Left lung (tissue), 10 donors: ENCODE measurements around the gene IL17F. TPM values are rescaled to one million over a fixed set of nuclear protein-coding genes. Genes with fewer than 3 reads are reported as not detected.

ENCODE experiments used
- ATAC-seq: fragments of 200-7000 bp; cut with Tn5 transposase; one replicate; pipeline ENCODE4 v1.9.1; 2020; ENCODE audit warnings: moderate library complexity
- DNase-seq, 4 donors: peaks; one replicate each; pipeline ENCODE4 v3.0.0-alpha.2; 2013 to 2020
- H3K27ac ChIP-seq, 2 donors: fragments of 200-600 bp; sonication (generic) in 1 of 2; one replicate each; pipeline versions ENCODE4 v1.5.0 to v1.8.0; 2020 to 2021
- H3K27me3 ChIP-seq, 2 donors: fragments of 200-600 bp; sonication (generic) in 1 of 2; one replicate each; pipeline versions ENCODE4 v1.5.0 to v1.8.0; 2020 to 2021
- H3K36me3 ChIP-seq, 2 donors: fragments of 200-600 bp; sonication (generic) in 1 of 2; one replicate each; pipeline versions ENCODE4 v1.5.0 to v1.8.0; 2020 to 2021
- H3K4me1 ChIP-seq, 2 donors: fragments of 200-600 bp; one replicate each; pipeline ENCODE4 v1.8.0; 2021
- H3K4me3 ChIP-seq, 2 donors: fragments of 200-600 bp; sonication (generic) in 1 of 2; one replicate each; pipeline versions ENCODE4 v1.5.0 to v1.8.0; 2020 to 2021; ENCODE audit warnings: mild to moderate bottlenecking in 1 of 2
- H3K9me3 ChIP-seq, 2 donors: fragments of 200-600 bp; sonication (generic) in 1 of 2; one replicate each; pipeline versions ENCODE4 v1.5.0 to v1.8.0; 2020 to 2021
- CTCF ChIP-seq, 2 donors: fragments of 200-600 bp; sonication (generic) in 1 of 2; IDR thresholded peaks; one replicate each; pipeline versions ENCODE4 v1.5.0 to v1.8.0; 2021; ENCODE audit warnings: antibody characterized with exemption in 2 of 2
- intact Hi-C, 2 donors: fragments of 100-400 bp; cut with DNase I; formaldehyde crosslinking; loops; one replicate each; pipeline versions ENCODE4 v1.11.2 to v1.14.2; 2022
- polyA plus RNA-seq, 6 donors: library from polyadenylated mRNA; unstranded; fragments of 120-200 nt; gene quantifications; one replicate each; pipeline ENCODE4 v1.2.1, GENCODE V29; 2013; ENCODE audit not compliant: insufficient read length in 6 of 6
- total RNA-seq, 2 donors: library from RNA; stranded (reverse); fragmentation: NEBNext Ultra II Directional; extraction: Animal tissue kit (Norgen Biotek cat#: 25700); gene quantifications; one replicate each; pipeline ENCODE4 v1.2.1, GENCODE V29; 2021
- donor health status: DM: no; HTN: yes; CAD: no.
- donor health status: DM: no; HTN: no; CAD: no.

Gene IL17F
- total and polyA plus RNA-seq, 8 donors, result not detected

- H3K4me3 ChIP-seq, result no peak overlapping the region
- H3K4me1 ChIP-seq, result no peaks in the 10 kb centered on the region
- intact Hi-C loops, result no loop called here
- H3K9me3 ChIP-seq, result no peaks in the 10 kb centered on the region
- H3K36me3 ChIP-seq, result no peaks in the 10 kb centered on the region
- H3K27ac ChIP-seq, result no peak overlapping the region
- DNase-seq (peak in 1 of 4 donors; percentile 22), ATAC-seq (peak; percentile 88)
- TF ChIP-seq CTCF (IDR thresholded peaks at IDR 0.05), result peak; percentile 10 to 34
- no peaks in the 10 kb centered on the region for H3K27me3 ChIP-seq
Measured at GRCh38 chr6:52233975-52234823, 10.1 kb downstream of the IL17F start.

- H3K4me1 ChIP-seq, result no peaks in the 10 kb centered on the region
- DNase-seq (no peak), ATAC-seq (no peak)
- no peak overlapping the region for H3K27ac ChIP-seq
- no peaks in the 10 kb centered on the region for H3K36me3 ChIP-seq
- H3K27me3 ChIP-seq, result no peaks in the 10 kb centered on the region
- no peak overlapping the region for H3K4me3 ChIP-seq
- TF ChIP-seq CTCF (IDR thresholded peaks at IDR 0.05), result no peak
- H3K9me3 ChIP-seq, result no peaks in the 10 kb centered on the region
- intact Hi-C loops, result no loop called here
Measured at GRCh38 chr6:52233005-52233404, 11.3 kb downstream of the IL17F start.

DNA sequence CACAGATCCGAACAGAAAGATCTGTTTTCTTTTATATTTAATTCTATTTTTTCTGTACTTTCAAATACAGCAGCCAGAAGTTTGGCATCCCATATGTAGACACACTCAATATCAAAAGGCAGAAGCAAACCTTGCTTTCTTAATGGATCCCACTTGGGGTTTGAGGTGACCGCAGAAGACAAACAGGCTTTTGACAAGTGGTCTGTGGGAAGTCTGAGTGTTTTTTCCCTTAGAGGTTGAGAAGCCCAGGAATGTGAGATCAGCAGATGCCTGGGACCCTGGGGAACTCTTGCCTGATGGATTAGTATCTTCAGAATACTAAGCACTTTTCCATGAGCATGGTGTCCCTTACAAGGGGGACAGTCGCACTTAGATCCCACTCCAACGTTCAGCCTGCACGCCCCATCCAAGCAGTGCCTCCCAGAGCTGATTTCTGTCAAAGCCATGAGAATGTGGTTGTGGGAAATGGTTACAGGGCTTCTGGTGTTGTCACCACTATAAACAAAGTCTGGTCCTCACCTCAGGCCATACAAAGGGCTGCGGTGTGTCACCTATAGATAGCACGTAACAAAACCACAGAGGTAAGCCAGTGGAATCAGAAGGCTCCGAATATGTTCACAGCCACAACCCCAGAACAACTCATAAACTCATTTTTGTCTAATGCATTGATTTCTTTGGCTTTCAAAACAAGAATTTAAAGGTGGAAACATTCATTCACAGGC lies 12.7 kb downstream of the IL17F start:
- intact Hi-C loops, result no loop called here
- H3K27ac ChIP-seq, result no peak overlapping the region
- DNase-seq (no peak), ATAC-seq (no peak)
- H3K4me3 ChIP-seq, result no peak overlapping the region
- H3K27me3 ChIP-seq, result no peaks in the 10 kb centered on the region
- TF ChIP-seq CTCF (IDR thresholded peaks at IDR 0.05), result no peak
- H3K4me1 ChIP-seq, result no peaks in the 10 kb centered on the region
- H3K36me3 ChIP-seq, result no peaks in the 10 kb centered on the region
- no peaks in the 10 kb centered on the region for H3K9me3 ChIP-seq

DNA sequence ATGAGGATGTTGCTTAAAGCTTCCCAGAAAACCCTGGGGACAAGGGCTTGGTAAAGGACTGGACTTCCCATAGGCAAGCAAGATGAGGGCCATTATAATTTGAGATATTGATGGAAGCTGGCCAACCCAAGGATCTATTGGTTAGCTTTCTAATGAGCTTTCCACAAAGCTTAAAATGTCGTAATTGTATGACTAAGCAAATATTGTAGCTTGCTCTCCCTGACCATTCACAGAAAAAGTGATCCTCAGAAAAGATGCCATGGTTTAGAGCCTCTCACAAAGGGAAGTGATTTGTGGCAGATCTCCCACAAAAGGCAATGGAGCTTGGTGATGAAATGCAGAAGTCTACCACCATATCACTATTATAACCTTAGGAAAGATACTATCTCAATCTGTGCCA lies 13.6 kb downstream of the IL17F start:
- intact Hi-C loops, result no loop called here
- no peak overlapping the region for H3K4me3 ChIP-seq
- no peak for ATAC-seq
- TF ChIP-seq CTCF (IDR thresholded peaks at IDR 0.05), result no peak
- H3K9me3 ChIP-seq, result no peaks in the 10 kb centered on the region
- no peak for DNase-seq
- H3K36me3 ChIP-seq, result no peaks in the 10 kb centered on the region
- H3K27me3 ChIP-seq, result no peaks in the 10 kb centered on the region
- no peaks in the 10 kb centered on the region for H3K4me1 ChIP-seq
- no peak overlapping the region for H3K27ac ChIP-seq

DNA sequence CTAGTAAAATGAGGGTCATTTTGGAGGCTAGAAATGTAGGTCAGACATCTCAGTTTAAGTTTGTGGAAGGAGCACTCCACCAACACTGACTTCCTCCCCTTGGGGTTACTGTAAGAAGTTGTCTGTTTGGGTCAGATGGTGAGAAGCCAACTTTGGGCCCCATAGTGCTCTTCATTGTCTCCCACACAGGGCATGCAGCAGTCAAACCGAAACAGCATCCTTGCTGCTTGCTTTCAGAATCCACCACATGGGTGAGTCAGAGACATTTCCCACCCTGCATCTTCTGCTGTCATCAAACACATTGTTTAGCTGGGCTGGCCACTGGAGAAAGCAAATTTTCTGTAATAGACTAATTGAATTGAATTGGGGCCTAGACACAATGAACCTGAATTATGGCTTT lies 16.8 kb downstream of the IL17F start:
- Histone ChIP-seq H3K27me3 (no peaks in the 10 kb centered on the region), H3K9me3 (no peaks in the 10 kb centered on the region), H3K36me3 (no peaks in the 10 kb centered on the region), H3K4me3 (no peak overlapping the region), H3K27ac (no peak overlapping the region), H3K4me1 (no peaks in the 10 kb centered on the region)
- DNase-seq (no peak), ATAC-seq (no peak)
- TF ChIP-seq CTCF (IDR thresholded peaks at IDR 0.05), result no peak
- intact Hi-C loops, result no loop called here
